ENCODE measurements around the gene TTC28. TPM values are rescaled to one million over a fixed set of nuclear protein-coding genes. Genes with fewer than 3 reads are reported as not detected.

The TTC28 gene
- total and polyA plus RNA-seq, 7 donors: 0.23 to 102 (median 46.1) TPM

DNA sequence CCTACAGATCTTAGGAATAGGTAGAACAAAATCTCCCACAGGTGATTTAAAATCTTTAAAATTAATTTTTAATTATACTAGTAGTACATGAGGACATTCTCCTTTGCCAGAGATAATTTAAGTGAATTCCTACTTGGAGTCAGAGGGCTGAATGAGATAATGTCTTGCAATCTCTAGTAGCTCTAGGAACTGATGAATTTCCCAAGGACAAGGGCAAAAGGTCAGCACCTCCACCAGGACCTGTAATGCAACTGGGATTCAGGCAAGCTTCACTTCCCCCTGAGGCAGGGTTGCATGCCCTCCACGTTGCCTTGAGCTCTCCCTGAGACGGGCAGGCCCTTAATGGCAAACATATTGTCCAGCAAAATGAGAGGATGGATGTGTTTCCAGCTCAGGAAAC, 430.2 kb downstream of the TTC28 start:
- DNase-seq: no peak
- no peaks in the 10 kb centered on the region for H3K9me3 ChIP-seq
- H3K27ac ChIP-seq: no peak overlapping the region
- H3K36me3 ChIP-seq: no peaks in the 10 kb centered on the region
- H3K4me1 ChIP-seq: peaks cover 0 to 29% (median 11%) of the 10 kb centered on the region in 4 donors
- intact Hi-C loops (cut with DNase I): no loop called here
- TF ChIP-seq, protein P1, sequence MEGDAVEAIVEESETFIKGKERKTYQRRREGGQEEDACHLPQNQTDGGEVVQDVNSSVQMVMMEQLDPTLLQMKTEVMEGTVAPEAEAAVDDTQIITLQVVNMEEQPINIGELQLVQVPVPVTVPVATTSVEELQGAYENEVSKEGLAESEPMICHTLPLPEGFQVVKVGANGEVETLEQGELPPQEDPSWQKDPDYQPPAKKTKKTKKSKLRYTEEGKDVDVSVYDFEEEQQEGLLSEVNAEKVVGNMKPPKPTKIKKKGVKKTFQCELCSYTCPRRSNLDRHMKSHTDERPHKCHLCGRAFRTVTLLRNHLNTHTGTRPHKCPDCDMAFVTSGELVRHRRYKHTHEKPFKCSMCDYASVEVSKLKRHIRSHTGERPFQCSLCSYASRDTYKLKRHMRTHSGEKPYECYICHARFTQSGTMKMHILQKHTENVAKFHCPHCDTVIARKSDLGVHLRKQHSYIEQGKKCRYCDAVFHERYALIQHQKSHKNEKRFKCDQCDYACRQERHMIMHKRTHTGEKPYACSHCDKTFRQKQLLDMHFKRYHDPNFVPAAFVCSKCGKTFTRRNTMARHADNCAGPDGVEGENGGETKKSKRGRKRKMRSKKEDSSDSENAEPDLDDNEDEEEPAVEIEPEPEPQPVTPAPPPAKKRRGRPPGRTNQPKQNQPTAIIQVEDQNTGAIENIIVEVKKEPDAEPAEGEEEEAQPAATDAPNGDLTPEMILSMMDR (IDR thresholded peaks at IDR 0.05): no peak
- TF ChIP-seq POLR2AphosphoS5 (IDR thresholded peaks at IDR 0.05): no peak
- TF ChIP-seq POLR2A (IDR thresholded peaks at IDR 0.05): no peak
- TF ChIP-seq EP300 (IDR thresholded peaks at IDR 0.05): no peak
- 86 to 91% methylated on average over 2 of the region's 2 CpGs for WGBS, 2 donors
- no peaks in the 10 kb centered on the region for H3K27me3 ChIP-seq
- no peak overlapping the region for H3K4me3 ChIP-seq

- H3K4me3 ChIP-seq: no peak overlapping the region
- intact Hi-C loops (cut with DNase I): no loop called here
- H3K4me1 ChIP-seq: peaks cover 0 to 35% (median 11%) of the 10 kb centered on the region in 4 donors
- no peak overlapping the region for H3K27ac ChIP-seq
- no peak for DNase-seq
- no peaks in the 10 kb centered on the region for H3K27me3 ChIP-seq
- no peaks in the 10 kb centered on the region for H3K36me3 ChIP-seq
- no peaks in the 10 kb centered on the region for H3K9me3 ChIP-seq
- TF ChIP-seq EP300 (IDR thresholded peaks at IDR 0.05): no peak
- TF ChIP-seq, protein P1 (IDR thresholded peaks at IDR 0.05): no peak
- no peak for TF ChIP-seq POLR2A (IDR thresholded peaks at IDR 0.05)
- TF ChIP-seq POLR2AphosphoS5 (IDR thresholded peaks at IDR 0.05): no peak
These were observed 431.8 kb downstream of the TTC28 start for GRCh38 chr22:28247667-28248363.

DNA sequence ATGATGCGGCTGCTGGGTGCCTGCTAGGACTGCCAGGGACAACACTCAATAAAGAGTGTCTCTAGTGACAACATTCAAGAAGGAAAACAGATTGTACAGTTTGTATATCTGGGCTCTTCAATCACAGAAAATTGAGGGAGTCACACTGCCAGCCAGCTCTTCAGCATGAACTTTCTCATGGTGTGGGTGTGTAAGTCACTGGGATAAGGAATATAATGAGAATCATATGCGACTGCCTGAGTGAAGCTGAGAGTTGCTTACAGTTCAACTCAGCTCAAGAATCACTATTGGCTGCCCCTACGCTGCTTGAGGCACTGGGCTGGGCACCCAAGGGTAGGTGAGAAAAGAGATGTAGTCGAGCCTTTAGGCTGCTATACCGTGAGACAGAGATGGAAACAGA, 432.5 kb downstream of the TTC28 start:
- Histone ChIP-seq H3K27me3 (no peaks in the 10 kb centered on the region), H3K36me3 (no peaks in the 10 kb centered on the region), H3K4me3 (no peak overlapping the region), H3K4me1 (peaks cover 0 to 35% (median 11%) of the 10 kb centered on the region in 4 donors), H3K9me3 (no peaks in the 10 kb centered on the region), H3K27ac (no peak overlapping the region)
- 93 to 94% methylated on average over 5 of the region's 5 CpGs for WGBS, 2 donors
- intact Hi-C loops (cut with DNase I): no loop called here
- TF ChIP-seq EP300 (IDR thresholded peaks at IDR 0.05) (no peak), POLR2AphosphoS5 (IDR thresholded peaks at IDR 0.05) (no peak), POLR2A (IDR thresholded peaks at IDR 0.05) (no peak)
- TF ChIP-seq, protein P1 (IDR thresholded peaks at IDR 0.05): no peak
- DNase-seq: no peak

- intact Hi-C loops (cut with DNase I): no loop called here
- TF ChIP-seq EP300 (IDR thresholded peaks at IDR 0.05) (no peak), POLR2AphosphoS5 (IDR thresholded peaks at IDR 0.05) (no peak), POLR2A (IDR thresholded peaks at IDR 0.05) (no peak)
- TF ChIP-seq, protein P1 (IDR thresholded peaks at IDR 0.05): no peak
These were observed 433.2 kb downstream of the TTC28 start for GRCh38 chr22:28246397-28246796.

More at GRCh38 chr22:28246397-28246796, 433.2 kb downstream of the TTC28 start:
- WGBS, 2 donors: 96 to 98% methylated on average over 2 of the region's 2 CpGs
- no peaks in the 10 kb centered on the region for H3K9me3 ChIP-seq
- no peaks in the 10 kb centered on the region for H3K36me3 ChIP-seq
- H3K4me3 ChIP-seq: no peak overlapping the region
- peaks cover 0 to 35% (median 11%) of the 10 kb centered on the region in 4 donors for H3K4me1 ChIP-seq
- H3K27ac ChIP-seq: no peak overlapping the region
- no peak for DNase-seq
- H3K27me3 ChIP-seq: no peaks in the 10 kb centered on the region

Data from sigmoid colon (tissue), 7 donors.